22Rv1 (cell line): ENCODE measurements around the gene UPF1.
"Not testable (repeated sequence)": the region's sequence is repeated elsewhere in the genome, so short reads cannot be mapped to it uniquely, and the experiment has no call there.

Experiments
- H3K27ac ChIP-seq: fragments of 450-650 bp; 2 replicates; pipeline ENCODE4 v1.5.1; 2017
- CTCF ChIP-seq: fragments of 450-650 bp; IDR thresholded peaks from 2 replicates; pipeline ENCODE4 v1.5.1; 2017; ENCODE audit warnings: mild to moderate bottlenecking
- ZFX ChIP-seq: fragments of 450-650 bp; IDR thresholded peaks from 2 replicates; pipeline ENCODE4 v1.6.1; 2017; ENCODE audit warnings: antibody characterized with exemption, borderline replicate concordance

UPF1 gene

DNA sequence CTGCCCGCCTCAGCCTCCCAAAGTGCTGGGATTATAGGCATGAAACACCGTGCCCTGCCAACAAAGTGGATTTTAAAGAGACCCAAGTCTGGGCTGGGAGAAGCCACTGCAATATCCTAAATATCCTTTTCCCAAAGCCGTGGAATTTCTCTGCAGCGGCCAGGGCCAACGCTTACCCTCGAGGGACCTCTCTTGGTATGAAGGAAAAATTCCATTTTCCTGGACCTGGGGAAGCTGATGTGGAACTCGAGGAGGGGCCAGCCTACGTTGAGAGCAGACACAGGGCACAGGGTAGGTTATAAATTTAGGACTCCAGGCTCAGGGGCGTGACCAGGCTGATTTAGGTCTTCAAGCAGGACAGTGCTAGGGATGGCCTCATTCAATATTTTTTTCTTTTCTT, 17.7 kb upstream of the UPF1 start:
- H3K27ac ChIP-seq = no peak overlapping the region
- TF ChIP-seq CTCF = no peak
- no peak for TF ChIP-seq ZFX

DNA sequence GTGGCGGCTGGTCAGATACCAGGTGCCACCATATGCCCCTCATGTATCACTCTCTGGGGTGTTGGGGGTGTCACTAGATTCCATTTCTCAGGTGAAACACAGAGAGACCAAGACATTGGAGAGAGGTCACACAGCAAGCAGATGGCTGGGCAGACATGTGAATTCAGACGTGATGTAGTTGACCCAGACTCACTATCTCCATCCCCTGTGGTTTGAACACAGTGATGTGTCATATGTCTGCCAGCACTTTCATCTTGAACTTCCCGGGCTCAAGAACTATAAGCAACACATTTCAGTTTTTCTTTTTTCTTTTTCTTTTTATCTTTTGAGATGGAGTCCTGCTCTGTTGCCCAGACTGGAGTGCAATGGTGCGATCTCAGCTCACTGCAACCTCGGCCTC, 16.1 kb upstream of the UPF1 start:
- no peak overlapping the region for H3K27ac ChIP-seq
- TF ChIP-seq ZFX (no peak), CTCF (no peak)

- H3K27ac ChIP-seq = not testable (repeated sequence)
Observed at GRCh38 chr19:18816645-18817044, 15.1 kb upstream of the UPF1 start.

DNA sequence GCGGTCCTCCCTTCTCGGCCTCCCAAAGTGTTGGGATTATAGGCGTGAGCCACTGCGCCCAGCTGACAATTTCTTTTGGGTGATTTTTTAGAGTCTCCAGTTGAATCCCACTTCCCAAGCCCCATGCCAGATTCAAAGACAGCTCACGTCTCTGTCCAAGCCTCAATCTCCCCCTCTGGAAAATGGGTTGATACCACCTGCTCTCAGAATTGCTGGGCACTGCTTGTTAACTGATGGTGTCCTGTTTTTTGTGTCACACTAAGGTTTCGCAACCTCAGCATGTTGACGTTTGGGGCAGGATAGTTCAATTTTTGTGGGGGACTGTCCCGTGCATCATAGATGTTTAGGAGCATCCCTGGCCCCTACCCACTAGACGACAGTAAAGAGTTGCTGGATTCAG, 14.2 kb upstream of the UPF1 start:
- TF ChIP-seq CTCF (no peak), ZFX (no peak)
- H3K27ac ChIP-seq = no peak overlapping the region

DNA sequence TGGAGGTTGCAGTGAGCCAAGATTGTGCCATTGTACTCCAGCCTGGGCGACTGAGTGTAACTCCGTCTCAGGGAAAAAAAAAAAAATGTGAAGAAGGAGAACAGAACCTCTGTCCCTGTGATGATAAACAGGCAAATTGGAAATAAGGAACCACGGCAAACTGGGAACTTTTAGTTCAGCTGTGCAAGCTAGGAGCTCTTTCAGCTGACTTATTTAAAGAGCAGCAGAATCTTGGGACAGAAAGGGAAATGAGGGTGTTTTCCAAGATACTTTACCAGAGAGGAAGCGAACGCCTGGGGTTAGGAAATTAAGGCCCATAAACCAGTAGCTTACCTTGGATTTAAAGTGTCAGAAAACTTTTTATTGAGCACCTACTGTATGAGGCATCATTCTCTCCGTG, 3.0 kb upstream of the UPF1 start:
- H3K27ac ChIP-seq = no peak overlapping the region
- no peak for TF ChIP-seq ZFX
- no peak for TF ChIP-seq CTCF

- TF ChIP-seq CTCF = no peak
- no peak for TF ChIP-seq ZFX
- no peak overlapping the region for H3K27ac ChIP-seq
Observed at GRCh38 chr19:18830488-18830887, 1.3 kb upstream of the UPF1 start.

DNA sequence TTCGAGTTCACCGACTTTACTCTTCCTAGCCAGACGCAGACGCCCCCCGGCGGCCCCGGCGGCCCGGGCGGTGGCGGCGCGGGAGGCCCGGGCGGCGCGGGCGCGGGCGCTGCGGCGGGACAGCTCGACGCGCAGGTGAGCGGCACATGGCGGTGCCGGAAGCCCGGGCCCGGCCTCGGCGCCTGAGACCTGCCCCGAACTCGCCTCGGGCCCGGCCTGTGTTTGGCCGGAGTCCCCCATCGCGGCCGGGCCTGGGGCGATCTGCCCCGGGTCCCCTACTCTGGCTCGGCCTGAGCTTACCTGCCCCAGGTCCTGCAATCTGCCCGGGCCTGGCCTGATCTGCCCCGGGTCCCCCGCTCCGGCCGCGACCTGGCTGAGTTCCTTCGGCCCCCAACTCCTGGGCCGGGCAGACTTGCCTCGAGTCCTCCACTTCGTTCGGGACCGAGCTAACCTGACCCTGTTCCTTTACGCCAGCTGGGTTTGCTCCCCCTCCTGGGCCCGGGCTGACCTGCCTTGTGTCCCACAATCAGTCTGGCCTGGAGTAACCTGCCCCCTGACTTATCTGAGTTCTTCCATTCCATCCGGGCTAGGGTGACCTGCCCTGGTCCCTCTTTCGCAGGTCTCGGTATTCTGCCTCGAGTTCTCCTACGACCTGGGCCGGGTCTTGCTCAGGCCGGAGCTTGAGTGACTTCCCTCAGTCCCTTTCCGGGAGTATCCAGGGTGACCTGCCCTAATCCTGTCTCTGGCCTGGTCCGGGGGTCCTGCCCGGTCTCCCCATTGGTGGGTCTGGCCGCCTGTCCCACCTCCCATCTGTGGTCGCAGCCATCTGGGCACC, 764 bp downstream of the UPF1 start:
- TF ChIP-seq ZFX (no peak), CTCF (no peak)
- peak overlapping the region; percentile 72 for H3K27ac ChIP-seq

DNA sequence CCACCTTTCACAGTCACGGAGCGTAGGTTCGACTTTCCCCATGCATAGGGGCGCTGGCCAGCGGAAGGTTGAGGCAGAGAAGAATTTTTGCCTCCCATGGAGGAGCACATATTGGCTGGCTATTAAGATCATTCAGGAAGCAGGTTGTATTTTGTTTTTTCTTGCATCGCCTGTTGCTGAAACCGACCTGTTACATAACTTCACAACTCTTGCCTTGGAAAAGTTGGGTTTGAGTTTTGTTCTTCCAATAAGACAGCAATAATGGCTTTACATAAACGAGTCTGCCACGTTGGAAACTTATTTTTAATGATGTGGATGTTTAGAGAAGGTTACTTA, 1.4 kb downstream of the UPF1 start:
- no peak for TF ChIP-seq ZFX
- no peak for TF ChIP-seq CTCF
- H3K27ac ChIP-seq = peak overlapping the region; percentile 72
